Right lobe of liver (tissue), 4 donors: ENCODE data around the gene SMCO2.

ENCODE experiments used
- POLR2A ChIP-seq: fragments of 450-650 bp; IDR thresholded peaks from one replicate; pipeline ENCODE4 v1.6.1; 2017; ENCODE audit warnings: antibody characterized with exemption, mild to moderate bottlenecking
- TF ChIP-seq, protein P1 (sequence below), 4 donors: fragments of 200-600 bp in 3 of 4; fragments of 450-650 bp in 1 of 4; IDR thresholded peaks; one replicate each; pipeline versions ENCODE4 v1.5.1 to v1.8.0; 2016 to 2022; ENCODE audit warnings: antibody characterized with exemption in 4 of 4, mild to moderate bottlenecking in 2 of 4
- donor health status: DM: no; HTN: no; CAD: no.
- donor health status: DM: no; HTN: no; CAD: no.
- donor health status: DM: no; HTN: yes; CAD: no.

DNA sequence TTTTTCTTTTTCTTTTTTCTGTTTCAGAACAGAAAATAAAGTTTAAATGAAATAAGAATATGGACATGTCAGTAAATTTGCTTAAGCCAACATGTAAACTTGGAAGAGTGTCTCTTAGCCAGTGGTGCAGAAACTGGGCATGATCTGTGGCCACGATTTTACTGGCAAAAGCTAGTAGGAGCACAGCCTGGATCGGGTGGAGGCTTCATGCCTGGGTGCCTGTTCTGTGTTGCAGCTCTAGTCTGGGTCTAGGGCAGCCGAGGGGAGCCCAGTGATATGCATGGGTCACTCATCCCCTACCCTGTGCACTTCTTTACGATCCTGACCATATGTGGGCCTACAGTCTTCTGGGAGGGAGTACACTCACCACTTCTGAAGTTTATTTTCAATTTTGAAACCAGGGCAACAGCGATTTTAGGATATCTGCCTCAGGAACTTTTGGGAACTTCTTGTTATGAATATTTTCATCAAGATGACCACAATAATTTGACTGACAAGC, 45.6 kb upstream of the SMCO2 start:
- TF ChIP-seq, protein P1, sequence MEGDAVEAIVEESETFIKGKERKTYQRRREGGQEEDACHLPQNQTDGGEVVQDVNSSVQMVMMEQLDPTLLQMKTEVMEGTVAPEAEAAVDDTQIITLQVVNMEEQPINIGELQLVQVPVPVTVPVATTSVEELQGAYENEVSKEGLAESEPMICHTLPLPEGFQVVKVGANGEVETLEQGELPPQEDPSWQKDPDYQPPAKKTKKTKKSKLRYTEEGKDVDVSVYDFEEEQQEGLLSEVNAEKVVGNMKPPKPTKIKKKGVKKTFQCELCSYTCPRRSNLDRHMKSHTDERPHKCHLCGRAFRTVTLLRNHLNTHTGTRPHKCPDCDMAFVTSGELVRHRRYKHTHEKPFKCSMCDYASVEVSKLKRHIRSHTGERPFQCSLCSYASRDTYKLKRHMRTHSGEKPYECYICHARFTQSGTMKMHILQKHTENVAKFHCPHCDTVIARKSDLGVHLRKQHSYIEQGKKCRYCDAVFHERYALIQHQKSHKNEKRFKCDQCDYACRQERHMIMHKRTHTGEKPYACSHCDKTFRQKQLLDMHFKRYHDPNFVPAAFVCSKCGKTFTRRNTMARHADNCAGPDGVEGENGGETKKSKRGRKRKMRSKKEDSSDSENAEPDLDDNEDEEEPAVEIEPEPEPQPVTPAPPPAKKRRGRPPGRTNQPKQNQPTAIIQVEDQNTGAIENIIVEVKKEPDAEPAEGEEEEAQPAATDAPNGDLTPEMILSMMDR (IDR thresholded peaks at IDR 0.05) = no peak
- no peak for TF ChIP-seq POLR2A
